Right cardiac atrium (tissue), 5 donors: Measurements from ENCODE around the gene CCDC77. TPM values are rescaled to one million over a fixed set of nuclear protein-coding genes. Genes with fewer than 3 reads are reported as not detected.

ENCODE experiments used
- ATAC-seq, 2 donors: fragments of 200-7000 bp; cut with Tn5 transposase; one replicate each; pipeline versions ENCODE4 v1.8.0 to v1.9.1; 2020; ENCODE audit warnings: moderate library complexity in 2 of 2, mild to moderate bottlenecking in 1 of 2
- DNase-seq, 3 donors: peaks; one replicate each; pipeline ENCODE4 v3.0.0-alpha.2; 2020
- H3K27ac ChIP-seq: one replicate; pipeline ENCODE4 v1.5.1; 2013; ENCODE audit warnings: mild to moderate bottlenecking, low read length, control low read depth, moderate library complexity
- H3K27me3 ChIP-seq: one replicate; pipeline ENCODE4 v1.6.1; 2013; ENCODE audit not compliant: control insufficient read depth, insufficient read depth
- H3K4me1 ChIP-seq: one replicate; pipeline ENCODE4 v1.6.1; 2013; ENCODE audit warnings: low read length; ENCODE audit not compliant: control insufficient read depth, insufficient read depth
- H3K4me3 ChIP-seq: one replicate; pipeline ENCODE4 v1.5.1; 2013; ENCODE audit warnings: low read length, control low read depth
- H3K9me3 ChIP-seq: one replicate; pipeline ENCODE4 v1.6.1; 2013; ENCODE audit warnings: low read length; ENCODE audit not compliant: control insufficient read depth
- WGBS: extraction: QIAGEN DNeasy Blood & Tissue Kit; methylation state at CpG from one replicate; pipeline ENCODE4 v1.1.7; 2013; 5-methylcytosine and 5-hydroxymethylcytosine counted together
- intact Hi-C, 4 donors: fragments of 100-400 bp; cut with DNase I; formaldehyde crosslinking; loops; one replicate each; pipeline versions ENCODE4 v1.11.0 to v1.14.0; 2022 to 2023
- polyA plus RNA-seq: library from polyadenylated mRNA; stranded (reverse); fragments of 200-250 nt; gene quantifications from one replicate; pipeline ENCODE4 v1.2.3, GENCODE V29; 2013
- total RNA-seq, 4 donors: library from RNA; stranded (reverse); fragmentation: NEBNext Ultra II Directional; extraction: Animal tissue kit (Norgen Biotek cat#: 25700); gene quantifications; one replicate each; pipeline ENCODE4 v1.2.1, GENCODE V29; 2021
- donor health status: healthy with polysubstance abuse.
- donor health status: DM: no; HTN: yes; CAD: no.
- donor health status: DM: no; HTN: no; CAD: no.
- donor health status: DM: no; HTN: yes; CAD: no; lungs with severe emphysema.
- donor health status: DM: yes; HTN: yes; CAD: no.

The CCDC77 gene
- total and polyA plus RNA-seq, 5 donors = 2.9 to 4.1 (median 3.1) TPM

GRCh38 chr12:464484-465267, 63.2 kb downstream of the CCDC77 start:
- intact Hi-C loops = no loop called here
- Histone ChIP-seq H3K27me3 (no peaks in the 10 kb centered on the region), H3K4me3 (no peak overlapping the region), H3K4me1 (peaks cover 2% of the 10 kb centered on the region), H3K27ac (peak overlapping the region; percentile 97), H3K9me3 (no peaks in the 10 kb centered on the region)
- ATAC-seq (peak; percentile 65 to 77), DNase-seq (peak in 1 of 3 donors; percentile 55)
- 53% methylated on average over 16 of the region's 16 CpGs for WGBS

DNA sequence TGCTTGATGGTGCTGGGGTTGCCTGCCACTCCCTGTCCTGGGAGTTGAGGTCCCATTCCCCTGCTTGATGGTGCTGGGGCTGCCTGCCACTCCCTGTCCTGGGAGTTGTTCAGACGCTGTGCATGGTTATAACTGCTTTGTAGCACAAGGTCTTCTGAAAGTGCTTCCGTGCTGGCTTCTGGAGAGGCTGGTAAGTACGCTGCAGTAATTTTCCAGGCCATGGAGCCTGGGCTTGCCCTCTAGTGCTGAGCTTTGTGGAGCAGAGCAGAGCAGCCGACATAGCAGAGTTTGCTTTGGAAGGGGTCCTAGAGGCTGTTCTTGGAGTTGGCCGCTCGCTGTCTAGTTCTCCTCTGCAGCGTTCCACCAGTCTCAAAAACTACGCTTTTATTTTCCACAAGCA, 64.6 kb downstream of the CCDC77 start:
- 37% methylated on average over 8 of the region's 8 CpGs for WGBS
- H3K4me3 ChIP-seq = no peak overlapping the region
- no peaks in the 10 kb centered on the region for H3K9me3 ChIP-seq
- peak overlapping the region; percentile 80 for H3K27ac ChIP-seq
- ATAC-seq = peak; percentile 57 to 59
- DNase-seq = peak in 2 of 3 donors; percentile 24 to 62
- H3K27me3 ChIP-seq = no peaks in the 10 kb centered on the region
- intact Hi-C loops = no loop called here
- peaks cover 2% of the 10 kb centered on the region for H3K4me1 ChIP-seq

GRCh38 chr12:466762-467161, 65.3 kb downstream of the CCDC77 start:
- WGBS = 61% methylated on average over 5 of the region's 5 CpGs
- intact Hi-C loops = no loop called here
- Histone ChIP-seq H3K27ac (peak overlapping the region; percentile 56), H3K27me3 (no peaks in the 10 kb centered on the region), H3K4me1 (peaks cover 2% of the 10 kb centered on the region), H3K4me3 (no peak overlapping the region), H3K9me3 (no peaks in the 10 kb centered on the region)
- no peak for DNase-seq
- ATAC-seq = no peak

- no peaks in the 10 kb centered on the region for H3K27me3 ChIP-seq
- intact Hi-C loops = no loop called here
- peak overlapping the region; percentile 39 for H3K27ac ChIP-seq
- peaks cover 2% of the 10 kb centered on the region for H3K4me1 ChIP-seq
- ATAC-seq = no peak
- H3K9me3 ChIP-seq = no peaks in the 10 kb centered on the region
- H3K4me3 ChIP-seq = no peak overlapping the region
- DNase-seq = no peak
- WGBS = 87% methylated on average over 6 of the region's 6 CpGs
Measured at GRCh38 chr12:467591-467990, 66.1 kb downstream of the CCDC77 start.

DNA sequence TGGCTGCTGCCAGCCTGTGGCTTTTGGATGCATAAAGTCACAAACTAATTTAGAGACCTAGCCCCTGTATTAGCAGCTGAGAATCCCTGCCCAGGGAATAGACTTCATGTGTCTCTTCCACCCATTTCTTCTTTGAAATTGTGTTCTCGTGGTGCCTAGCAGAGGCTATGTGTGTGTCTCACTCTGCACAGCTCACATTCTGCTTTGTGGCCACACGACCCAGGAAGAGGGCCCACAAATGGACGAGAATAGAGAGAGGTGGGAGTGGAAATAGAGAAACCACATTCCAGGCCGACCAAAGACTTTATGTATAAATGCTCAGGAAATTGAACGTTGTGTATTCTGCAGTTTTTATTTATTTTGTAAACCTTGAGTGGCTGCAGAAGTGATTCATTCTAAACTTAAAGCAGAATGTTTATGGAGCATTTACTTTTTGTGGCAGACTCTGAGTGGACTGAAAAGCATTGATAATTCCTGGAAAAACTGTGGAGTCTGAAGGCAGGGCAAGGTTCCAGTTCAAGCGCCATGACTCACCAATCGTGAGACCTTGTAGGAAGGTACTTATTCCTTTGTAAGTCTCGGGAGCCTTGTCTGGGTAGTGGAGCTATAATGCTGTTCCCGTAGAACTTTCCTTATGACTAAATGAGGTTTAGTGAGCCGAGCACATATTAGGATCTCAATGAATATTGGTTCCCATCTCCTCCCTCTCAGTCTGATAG, 67.4 kb downstream of the CCDC77 start:
- no peak overlapping the region for H3K4me3 ChIP-seq
- no peaks in the 10 kb centered on the region for H3K27me3 ChIP-seq
- peak overlapping the region; percentile 88 for H3K27ac ChIP-seq
- no peak for ATAC-seq
- intact Hi-C loops = no loop called here
- WGBS = 60% methylated on average over 10 of the region's 10 CpGs
- DNase-seq = no peak
- no peaks in the 10 kb centered on the region for H3K4me1 ChIP-seq
- no peaks in the 10 kb centered on the region for H3K9me3 ChIP-seq

DNA sequence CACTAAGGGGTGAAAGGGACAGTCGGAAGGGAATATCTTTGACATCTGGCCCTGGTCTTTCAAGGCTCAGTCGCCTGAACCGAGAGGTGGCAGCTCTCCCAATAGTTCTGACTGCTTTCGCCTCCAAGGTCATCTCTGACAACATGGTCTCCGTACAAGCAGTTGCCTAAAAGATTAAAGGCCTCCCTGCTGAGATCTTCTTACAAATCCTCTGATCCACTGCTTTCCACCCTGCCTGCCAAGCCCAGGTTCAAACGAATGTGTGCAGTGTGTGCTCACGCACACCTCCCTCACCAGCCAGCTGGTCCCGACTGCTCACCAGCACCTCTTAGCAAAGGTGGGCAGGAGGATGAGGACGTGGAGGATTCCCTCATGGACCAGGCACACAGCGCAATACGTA, 68.7 kb downstream of the CCDC77 start:
- Histone ChIP-seq H3K9me3 (no peaks in the 10 kb centered on the region), H3K4me3 (no peak overlapping the region), H3K27ac (peak overlapping the region; percentile 31), H3K4me1 (no peaks in the 10 kb centered on the region), H3K27me3 (no peaks in the 10 kb centered on the region)
- no peak for DNase-seq
- 58% methylated on average over 11 of the region's 11 CpGs for WGBS
- ATAC-seq = no peak
- intact Hi-C loops = no loop called here

DNA sequence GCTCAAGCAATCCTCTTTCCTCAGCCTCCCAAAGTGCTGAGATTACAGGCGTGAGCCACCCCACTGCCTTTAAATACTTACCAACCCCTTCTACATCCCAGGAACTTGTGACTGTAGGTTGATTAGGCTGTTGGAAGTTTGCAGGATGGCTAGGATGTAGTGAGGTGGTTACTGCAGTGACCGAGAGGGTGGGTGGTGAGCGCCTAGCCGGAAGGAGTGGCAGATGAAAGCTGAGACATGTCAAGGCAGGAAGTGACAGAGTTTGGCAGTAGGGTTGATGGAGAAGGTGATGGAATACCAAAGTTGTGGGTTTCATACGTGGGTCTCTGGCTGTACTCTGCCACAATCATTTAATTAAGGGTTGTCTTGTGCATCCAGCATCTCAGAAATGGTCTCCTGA, 71.8 kb downstream of the CCDC77 start:
- H3K4me1 ChIP-seq = no peaks in the 10 kb centered on the region
- peak overlapping the region; percentile 74 for H3K27ac ChIP-seq

DNA sequence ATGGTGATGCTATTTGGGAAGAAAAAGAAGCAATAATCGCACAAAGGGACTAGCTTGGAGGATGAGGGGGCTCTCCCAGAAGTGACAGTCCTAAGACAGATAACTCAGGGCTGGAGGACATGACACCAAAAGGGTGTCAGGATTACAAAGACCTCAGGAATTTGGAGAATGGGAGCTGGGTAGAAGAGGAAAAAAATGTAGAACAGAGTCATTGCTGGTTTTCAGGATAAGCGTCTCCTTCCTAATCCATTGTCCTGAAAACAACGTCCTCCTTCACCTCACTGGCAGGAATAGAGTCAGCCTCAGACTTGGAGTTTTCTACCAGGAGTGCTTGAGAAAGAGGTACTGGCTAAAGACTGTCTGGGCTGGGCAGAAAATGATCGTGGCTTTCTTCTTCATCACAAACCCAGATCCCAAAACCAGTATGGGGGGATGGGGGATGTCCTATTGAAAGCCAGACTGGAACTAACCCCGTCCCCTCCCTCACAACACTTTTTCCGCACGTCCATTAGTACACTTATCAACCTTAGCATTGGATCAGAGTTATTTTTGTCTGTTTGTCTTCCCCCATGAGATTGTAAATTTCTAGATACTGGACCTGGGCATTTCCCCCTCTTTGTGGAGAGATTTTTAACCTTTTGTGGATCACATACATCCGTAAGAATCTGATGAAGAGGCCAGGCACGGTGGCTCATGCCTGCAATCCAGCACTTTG, 72.6 kb downstream of the CCDC77 start:
- DNase-seq (no peak), ATAC-seq (peak; percentile 43 to 64)
- Histone ChIP-seq H3K4me3 (no peak overlapping the region), H3K4me1 (no peaks in the 10 kb centered on the region), H3K9me3 (no peaks in the 10 kb centered on the region), H3K27me3 (no peaks in the 10 kb centered on the region), H3K27ac (peak overlapping the region; percentile 74)
- intact Hi-C loops = no loop called here
- 31% methylated on average over 9 of the region's 9 CpGs for WGBS

More for the DNA sequence above, 71.8 kb downstream of the CCDC77 start:
- ATAC-seq (no peak), DNase-seq (no peak)
- Histone ChIP-seq H3K9me3 (no peaks in the 10 kb centered on the region), H3K27me3 (no peaks in the 10 kb centered on the region), H3K4me3 (no peak overlapping the region)
- 79% methylated on average over 5 of the region's 5 CpGs for WGBS
- intact Hi-C loops = no loop called here

DNA sequence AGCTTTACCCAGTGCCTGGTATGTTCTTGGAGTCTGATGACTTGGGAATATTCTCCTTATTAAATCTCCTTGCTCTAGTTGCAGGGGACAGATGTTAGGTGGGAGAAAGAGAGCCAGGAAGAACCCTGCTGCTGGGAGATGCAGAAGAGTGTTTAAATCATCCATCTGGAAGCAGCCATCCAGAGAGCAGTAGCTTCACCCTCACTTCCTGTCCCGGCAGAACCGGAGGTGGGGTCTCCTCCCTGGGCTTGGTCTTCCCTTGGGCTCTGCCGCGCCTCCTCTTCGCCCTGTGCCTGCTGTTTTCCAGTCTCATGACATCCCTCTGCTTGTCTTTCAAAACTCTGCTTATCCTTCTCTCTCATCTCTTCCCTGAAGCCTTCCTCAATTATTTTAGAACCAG, 73.8 kb downstream of the CCDC77 start:
- Histone ChIP-seq H3K27me3 (no peaks in the 10 kb centered on the region), H3K4me1 (peaks cover 2% of the 10 kb centered on the region), H3K9me3 (no peaks in the 10 kb centered on the region), H3K4me3 (no peak overlapping the region), H3K27ac (peak overlapping the region; percentile 11)
- intact Hi-C loops = no loop called here
- ATAC-seq (no peak), DNase-seq (no peak)
- 45% methylated on average over 5 of the region's 5 CpGs for WGBS

DNA sequence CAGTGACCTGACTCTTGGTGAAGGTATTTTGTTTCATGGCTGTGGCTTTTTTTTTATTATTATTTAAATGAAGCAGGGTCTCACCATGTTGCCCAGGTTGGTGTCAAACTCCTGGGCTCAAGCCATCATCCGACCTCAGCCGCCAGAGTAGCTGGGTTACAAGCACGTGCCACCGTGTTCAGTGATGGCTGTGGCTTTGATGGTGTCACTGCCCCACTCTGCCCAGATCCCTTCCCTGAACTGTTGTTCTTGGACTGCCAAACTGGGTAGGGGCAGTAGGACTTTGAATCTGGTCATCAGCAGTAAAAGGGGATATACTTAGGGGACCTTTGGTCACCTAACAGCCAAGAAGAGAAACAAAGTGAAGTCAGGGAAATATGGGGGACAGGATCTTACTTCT, 77.7 kb downstream of the CCDC77 start:
- peak overlapping the region; percentile 66 for H3K27ac ChIP-seq
- intact Hi-C loops = no loop called here
- no peak for DNase-seq
- H3K4me1 ChIP-seq = peaks cover 17% of the 10 kb centered on the region
- ATAC-seq = no peak
- H3K4me3 ChIP-seq = no peak overlapping the region
- H3K27me3 ChIP-seq = no peaks in the 10 kb centered on the region
- H3K9me3 ChIP-seq = no peaks in the 10 kb centered on the region
- WGBS = 73% methylated on average over 4 of the region's 4 CpGs
